SIG-M5 (cell line): ENCODE data around the gene PLCL1.
"Not testable (repeated sequence)": the region's sequence is repeated elsewhere in the genome, so short reads cannot be mapped to it uniquely, and the experiment has no call there.

Experiments
- DNase-seq: peaks from one replicate; lab custom pipeline; 2025; lab: John Stamatoyannopoulos, UW

PLCL1 gene

GRCh38 chr2:197810016-197810415 lies 5.6 kb downstream of the PLCL1 start:
- no peak for DNase-seq

DNA sequence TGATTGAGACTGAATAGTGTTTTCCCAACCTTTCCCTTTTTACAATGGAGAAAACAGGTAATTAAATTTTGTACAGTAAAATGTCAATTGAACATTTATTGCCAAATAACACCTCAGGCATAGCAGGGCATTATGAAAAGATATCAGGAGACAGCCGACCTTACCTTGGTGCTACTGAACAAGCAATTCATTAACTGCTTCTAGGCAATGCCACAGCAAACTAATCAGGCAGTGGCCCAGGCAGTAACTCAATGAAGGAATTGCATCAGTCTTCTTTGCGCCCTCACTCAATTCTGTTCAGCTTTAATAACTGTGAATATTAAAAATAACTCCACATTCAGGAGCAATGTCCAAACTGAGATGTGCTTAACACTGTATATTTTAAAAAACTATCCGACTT lies 6.1 kb downstream of the PLCL1 start:
- no peak for DNase-seq

DNA sequence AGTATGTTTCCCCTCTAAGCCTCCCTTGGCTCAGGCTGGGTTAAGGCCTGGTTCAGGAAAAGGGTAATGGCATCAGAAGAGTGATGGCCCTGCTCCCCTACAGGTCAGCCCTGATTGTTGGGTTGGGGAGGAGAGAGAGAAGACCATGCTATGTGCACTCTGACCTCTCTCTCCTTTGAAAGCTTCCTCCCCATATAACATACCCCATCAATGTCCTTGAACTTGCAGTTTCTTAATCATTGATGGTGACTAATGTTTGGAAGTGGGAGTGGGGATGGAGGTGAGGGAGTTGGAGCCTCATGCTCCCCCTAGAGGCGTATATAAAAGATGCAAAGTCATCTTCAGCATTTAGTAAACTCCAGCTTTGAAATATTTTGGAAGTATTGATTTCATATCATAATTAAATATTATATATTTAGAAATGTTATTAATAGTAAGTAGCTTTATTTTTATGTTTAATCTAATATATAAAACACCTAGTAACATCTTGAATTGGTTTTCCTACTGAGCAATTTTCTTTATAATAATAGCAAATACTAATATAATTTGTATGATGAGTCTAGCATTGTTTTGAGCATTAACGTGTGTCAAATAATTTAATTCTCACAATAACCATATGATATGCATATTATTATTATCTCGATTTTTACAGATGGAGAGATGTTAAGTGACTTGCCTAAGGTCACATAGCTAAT lies 8.8 kb downstream of the PLCL1 start:
- no peak for DNase-seq

DNA sequence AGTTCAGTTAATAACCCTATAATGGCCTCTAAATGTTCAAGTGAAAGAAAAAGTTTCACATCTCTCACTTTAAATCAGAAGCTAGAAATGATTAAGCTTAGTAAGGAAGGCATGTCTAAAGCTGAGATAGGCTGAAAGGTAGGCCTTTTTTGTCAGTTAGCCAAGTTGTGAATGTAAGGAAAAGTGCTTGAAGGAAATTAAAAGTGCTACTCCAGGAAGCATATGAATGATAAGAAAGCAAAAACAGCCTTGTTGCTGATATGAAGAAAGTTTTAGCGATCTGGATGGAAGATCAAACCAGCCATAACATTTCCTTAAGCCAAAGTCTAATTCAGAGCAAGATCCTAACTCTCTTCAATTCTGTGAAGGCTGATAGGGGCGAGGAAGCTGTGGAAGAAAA lies 10.1 kb downstream of the PLCL1 start:
- no peak for DNase-seq

- DNase-seq, result no peak
Observed at GRCh38 chr2:197821550-197822289, 17.3 kb downstream of the PLCL1 start.

DNA sequence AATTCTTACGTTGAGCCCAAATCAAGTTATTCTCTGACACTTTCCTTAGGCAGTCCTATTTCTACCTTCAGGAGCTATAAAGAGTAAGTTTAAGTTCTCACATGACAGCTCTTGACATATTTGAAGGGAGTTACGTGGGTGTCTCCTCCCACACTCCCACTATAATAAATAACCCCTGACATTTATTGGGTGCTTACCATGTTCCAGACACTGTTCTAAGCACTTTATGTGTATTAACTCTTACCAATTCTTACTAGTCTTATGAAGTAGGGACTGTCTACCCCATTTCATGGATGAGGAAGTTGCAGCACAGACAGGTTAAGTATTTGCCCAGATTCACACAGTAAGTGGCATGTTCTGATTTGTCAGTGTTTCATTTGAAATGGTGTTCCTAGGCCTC lies 17.9 kb downstream of the PLCL1 start:
- no peak for DNase-seq

- DNase-seq, result no peak
Observed at GRCh38 chr2:197827618-197828017, 23.2 kb downstream of the PLCL1 start.

DNA sequence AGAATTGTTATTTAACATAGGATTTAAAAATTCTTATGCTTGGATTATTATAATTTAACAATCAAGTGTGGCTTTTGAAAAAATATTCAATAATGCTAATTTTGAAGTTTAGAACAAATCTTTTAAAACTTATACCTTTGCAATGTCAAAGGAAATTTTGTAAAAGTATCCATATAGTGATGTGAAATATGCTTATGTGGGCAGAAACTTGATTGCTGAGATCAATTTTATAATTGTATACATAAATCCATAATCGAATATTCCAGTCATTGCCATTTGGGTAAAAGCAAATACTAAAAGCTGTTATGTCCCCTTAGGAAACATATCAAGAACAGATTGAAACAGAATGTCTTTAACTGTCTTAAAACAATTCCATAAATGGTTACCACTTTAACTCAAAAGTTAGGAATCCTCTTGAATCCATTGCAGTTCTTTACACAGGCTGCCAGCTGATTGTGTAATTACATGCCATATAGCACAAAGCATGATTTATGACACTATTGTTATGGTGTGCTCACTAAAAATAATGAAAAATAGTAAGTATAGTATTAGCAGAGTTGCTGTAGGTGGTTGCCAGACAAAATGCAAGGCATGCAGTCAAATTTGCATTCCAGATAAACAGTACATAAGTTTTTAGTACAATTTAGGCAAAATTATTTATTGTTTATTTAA lies 24.2 kb downstream of the PLCL1 start:
- DNase-seq, result no peak

DNA sequence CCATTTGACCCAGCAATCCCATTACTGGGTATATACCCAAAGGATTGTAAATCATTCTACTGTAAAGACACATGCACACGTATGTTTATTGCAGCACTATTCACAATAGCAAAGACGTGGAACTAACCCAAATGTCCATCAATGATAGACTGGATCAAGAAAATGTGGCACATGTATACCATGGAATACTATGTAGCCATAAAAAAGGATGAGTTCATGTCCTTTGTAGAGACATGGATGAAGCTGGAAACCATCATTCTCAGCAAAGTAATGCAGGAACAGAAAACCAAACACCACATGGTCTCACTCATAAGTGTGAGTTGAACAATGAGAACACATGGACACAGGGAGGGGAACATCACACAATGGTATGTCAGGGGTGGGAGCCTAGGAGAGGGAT lies 30.4 kb downstream of the PLCL1 start:
- not testable (repeated sequence) for DNase-seq

- DNase-seq, result no peak
Observed at GRCh38 chr2:197835293-197835692, 30.9 kb downstream of the PLCL1 start.

DNA sequence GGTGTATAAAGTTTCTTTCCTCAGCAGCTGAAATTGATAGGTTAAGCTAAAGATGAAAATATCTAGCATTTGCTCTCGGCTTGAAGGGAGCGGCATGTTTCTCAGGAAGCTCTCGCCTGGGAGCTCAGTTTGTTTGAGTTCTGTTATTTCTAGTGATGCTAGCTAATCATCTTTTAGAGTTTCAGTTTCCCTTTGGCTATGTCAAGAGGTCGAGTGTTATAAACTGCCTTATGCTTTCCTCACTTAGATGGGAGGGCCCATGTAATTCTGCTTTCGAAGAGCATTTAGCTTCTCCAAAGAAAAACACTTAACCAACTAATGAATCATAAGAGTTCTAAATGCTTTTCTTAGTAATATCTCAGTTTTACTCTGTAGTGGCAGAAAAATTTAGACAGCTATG lies 33.6 kb downstream of the PLCL1 start:
- DNase-seq, result no peak

GRCh38 chr2:197838579-197838978 lies 34.2 kb downstream of the PLCL1 start:
- DNase-seq, result no peak

DNA sequence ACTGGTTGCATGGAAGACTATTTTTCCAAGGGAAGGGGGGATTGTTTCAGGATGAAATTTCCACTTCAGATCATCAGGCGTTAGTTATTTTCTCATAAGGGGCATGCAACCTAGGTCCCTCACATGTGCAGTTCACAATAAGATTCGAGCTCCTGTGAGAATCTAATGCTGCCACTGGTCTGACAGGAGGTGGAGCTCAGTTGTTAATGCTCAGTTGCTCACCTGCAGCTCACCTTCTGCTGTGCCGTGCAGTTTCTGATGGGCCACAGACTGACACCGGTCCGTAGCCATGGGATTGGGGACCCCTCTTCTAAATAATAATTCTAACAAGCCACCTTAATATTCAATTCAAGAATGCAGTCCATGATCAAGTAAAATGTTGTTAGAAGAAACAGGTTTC lies 34.9 kb downstream of the PLCL1 start:
- DNase-seq, result no peak

DNA sequence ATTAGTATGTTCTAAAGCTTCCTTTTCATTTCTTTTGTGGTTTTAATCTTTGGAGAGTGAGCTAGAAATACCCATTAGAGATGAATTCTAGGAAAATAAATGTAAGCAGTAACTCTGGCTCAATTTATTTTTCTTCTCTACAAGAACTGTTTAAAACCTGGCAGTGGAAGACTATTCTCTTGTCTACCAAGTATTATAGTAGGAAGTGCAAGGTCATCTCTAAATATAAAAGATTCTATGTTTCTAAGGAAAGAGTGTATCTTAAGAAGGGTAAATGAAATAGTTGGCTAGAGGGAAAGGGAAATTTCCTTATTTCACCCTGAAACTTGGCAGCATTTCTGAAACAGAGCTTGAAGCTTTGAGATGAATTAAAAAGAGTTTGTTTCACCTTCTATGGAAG lies 35.5 kb downstream of the PLCL1 start:
- no peak for DNase-seq

GRCh38 chr2:197846128-197846527 lies 41.7 kb downstream of the PLCL1 start:
- DNase-seq, result no peak

GRCh38 chr2:197846777-197847176 lies 42.4 kb downstream of the PLCL1 start:
- DNase-seq, result no peak

DNA sequence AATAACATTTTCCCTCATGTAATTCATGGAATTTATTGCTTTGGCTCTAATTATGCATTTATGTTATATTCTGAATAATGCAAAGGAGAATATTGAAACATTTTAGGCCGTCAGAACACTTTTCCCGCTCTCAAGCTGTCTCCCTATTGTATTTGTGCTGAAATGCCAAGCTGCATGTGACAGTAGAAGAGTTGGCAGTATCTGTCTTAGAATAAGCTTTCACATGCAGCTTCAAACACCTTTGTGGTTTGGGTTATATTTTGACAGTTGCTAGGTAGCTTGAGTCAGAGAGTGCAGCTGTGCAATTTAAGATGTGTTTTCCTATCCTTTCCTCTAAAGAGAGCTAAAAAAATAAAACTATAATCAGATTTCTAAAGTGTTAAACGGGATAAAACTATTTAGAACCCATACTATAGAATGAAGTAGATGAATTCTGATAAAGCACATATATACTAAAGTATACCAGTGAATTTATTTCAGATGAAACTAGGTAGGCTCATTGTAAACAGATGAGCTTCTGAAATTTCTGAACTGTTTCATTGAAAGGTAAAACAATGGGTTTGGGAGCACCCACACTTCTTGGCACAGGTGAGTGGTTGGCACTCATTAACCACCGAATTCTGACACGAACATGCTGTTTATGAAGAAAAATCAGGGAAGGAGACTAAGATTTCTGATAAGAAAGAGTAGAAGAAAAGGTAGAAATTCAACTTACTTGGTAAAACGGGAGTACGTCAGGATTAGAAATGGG lies 43.4 kb downstream of the PLCL1 start:
- DNase-seq, result no peak

DNA sequence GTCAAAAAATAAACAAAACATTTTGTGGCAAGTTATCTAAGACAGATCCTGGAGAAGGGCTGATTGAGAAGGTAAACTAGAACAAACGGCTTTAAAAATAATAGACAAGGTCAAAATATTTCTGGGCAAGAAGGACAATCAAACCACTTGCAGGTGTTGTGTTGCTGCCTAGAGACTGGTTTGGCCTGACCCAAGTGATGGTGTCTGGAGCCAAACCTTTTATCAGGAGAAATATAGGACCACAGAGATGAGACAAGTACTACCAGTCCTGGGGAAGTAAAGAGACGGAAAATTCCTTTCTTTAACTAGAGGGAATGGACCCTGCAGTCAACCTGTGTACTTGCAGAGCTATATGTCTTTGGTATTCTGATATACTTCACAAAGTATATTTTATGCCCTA lies 44.2 kb downstream of the PLCL1 start:
- no peak for DNase-seq

DNA sequence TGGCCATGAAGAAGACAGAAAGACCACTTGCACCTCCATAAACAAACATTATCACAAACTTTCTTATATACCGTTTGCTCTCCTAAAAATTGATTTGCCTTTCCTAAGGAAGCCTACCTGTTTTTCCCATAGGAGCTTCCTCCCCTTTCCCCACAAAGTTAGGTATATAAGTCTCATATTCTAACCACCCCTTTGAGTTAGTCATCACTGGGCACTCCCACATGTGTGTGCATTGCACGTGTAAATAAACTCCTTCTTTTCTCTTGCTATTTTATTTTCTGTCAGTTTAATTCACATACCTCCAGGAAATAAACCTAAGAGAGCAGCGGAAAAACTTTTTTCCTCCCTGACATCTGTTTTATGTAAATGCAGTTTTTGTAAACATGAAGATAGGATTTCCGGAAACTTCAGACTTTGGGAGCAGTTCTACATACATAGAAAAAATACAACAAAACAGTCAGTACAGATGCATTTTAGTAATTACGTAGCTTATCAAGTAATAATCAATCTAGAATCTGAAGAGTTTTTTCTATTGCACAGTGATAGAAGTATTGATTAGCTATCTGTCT lies 46.6 kb downstream of the PLCL1 start:
- no peak for DNase-seq

DNA sequence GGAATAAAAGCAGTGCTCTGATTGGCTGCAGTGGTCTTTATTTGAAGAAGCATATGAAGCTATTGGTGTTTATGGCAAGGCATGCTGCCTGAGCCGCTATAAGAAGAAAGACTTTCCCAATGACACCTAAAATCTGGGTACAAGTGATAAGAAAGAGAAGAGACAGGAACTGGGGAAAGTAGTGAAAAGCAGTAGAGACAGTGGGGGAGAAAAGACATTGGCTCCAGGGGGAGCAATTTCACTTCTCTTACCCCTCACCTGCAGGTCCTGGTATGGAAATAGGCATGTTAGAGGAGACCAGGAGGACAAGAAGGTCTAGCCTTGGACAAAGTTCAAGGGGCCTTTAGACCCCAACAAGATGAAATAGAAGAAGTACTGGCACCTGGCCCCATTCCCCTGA lies 47.1 kb downstream of the PLCL1 start:
- DNase-seq, result no peak

DNA sequence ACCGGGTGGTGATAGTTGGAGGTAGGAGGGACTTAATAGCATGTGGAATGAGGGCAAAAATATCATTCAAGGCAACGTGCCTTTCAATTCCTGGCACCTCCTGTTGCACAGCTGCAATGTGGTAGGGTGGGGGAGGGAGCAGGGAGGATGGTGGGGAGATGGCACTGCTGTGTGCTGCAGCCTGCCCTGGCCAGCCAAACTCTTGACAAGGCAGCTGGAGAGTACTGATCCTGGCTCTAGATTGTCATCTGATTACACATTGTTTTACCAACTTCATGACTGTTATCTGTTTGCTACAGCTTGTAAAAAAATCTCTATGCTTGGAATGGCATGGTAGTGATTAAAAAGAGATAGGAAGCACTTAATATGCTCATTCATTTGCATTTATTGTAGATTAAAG lies 47.7 kb downstream of the PLCL1 start:
- DNase-seq, result no peak

DNA sequence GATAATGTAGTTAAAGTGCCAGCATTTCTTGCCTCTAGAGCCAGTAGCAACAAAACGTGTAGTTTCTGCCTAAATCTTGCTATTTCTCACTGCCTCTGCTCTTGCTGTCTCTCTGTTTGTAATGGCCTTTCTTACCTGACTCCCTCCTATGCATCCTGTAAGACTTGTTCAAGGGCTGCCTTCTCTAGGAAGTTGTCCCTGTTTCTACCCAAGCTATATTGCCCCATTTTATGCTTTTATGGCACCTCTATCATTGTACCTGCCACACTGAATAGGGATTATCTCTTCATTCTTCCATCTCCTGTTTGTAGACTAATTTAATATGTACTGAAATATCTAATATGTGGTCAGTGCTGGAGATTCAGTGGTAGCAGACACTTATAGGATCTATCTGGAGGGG lies 49.2 kb downstream of the PLCL1 start:
- no peak for DNase-seq
